Heart right ventricle (tissue), 16 donors: ENCODE measurements around the gene PLEKHH3. TPM values are rescaled to one million over a fixed set of nuclear protein-coding genes. Genes with fewer than 3 reads are reported as not detected.

Source experiments
- ATAC-seq, 8 donors: fragments of 200-7000 bp; cut with Tn5 transposase; one replicate each; pipeline ENCODE4 v1.9.1; 2020; ENCODE audit warnings: mild to moderate bottlenecking in 8 of 8, moderate library complexity in 8 of 8, moderate number of reproducible peaks in 1 of 8
- DNase-seq, 2 donors: peaks; one replicate each; pipeline ENCODE4 v3.0.0-alpha.2; 2020
- H3K27ac ChIP-seq, 10 donors: fragments of 200-600 bp; sonication (generic) in 2 of 10; one replicate each; pipeline versions ENCODE4 v1.5.0 to v1.8.0; 2020 to 2022; ENCODE audit warnings: mild to moderate bottlenecking in 3 of 10
- H3K27me3 ChIP-seq, 7 donors: fragments of 200-600 bp; one replicate each; pipeline ENCODE4 v1.8.0; 2021 to 2022; ENCODE audit warnings: mild to moderate bottlenecking in 2 of 7
- H3K36me3 ChIP-seq, 9 donors: fragments of 200-600 bp; sonication (generic) in 1 of 9; one replicate each; pipeline versions ENCODE4 v1.5.0 to v1.8.0; 2020 to 2022; ENCODE audit warnings: mild to moderate bottlenecking in 2 of 9
- H3K4me1 ChIP-seq, 9 donors: fragments of 200-600 bp; sonication (generic) in 1 of 9; one replicate each; pipeline versions ENCODE4 v1.5.0 to v1.8.0; 2020 to 2022; ENCODE audit warnings: mild to moderate bottlenecking in 4 of 9
- H3K4me3 ChIP-seq, 10 donors: fragments of 200-600 bp; sonication (generic) in 2 of 10; one replicate each; pipeline versions ENCODE4 v1.5.0 to v1.8.0; 2020 to 2022; ENCODE audit warnings: mild to moderate bottlenecking in 7 of 10, moderate library complexity in 2 of 10
- H3K9me3 ChIP-seq, 11 donors: fragments of 200-600 bp in 10 of 11; sonication (generic) in 2 of 11; one replicate each; pipeline versions ENCODE4 v1.5.0 to v1.8.0; 2013 to 2022; ENCODE audit warnings: mild to moderate bottlenecking in 2 of 11, control low read depth in 1 of 11, moderate library complexity in 1 of 11
- WGBS, 2 donors: extraction: QIAGEN DNeasy Blood & Tissue Kit; methylation state at CpG; one replicate each; pipeline ENCODE4 v1.1.7; 2013; ENCODE audit warnings: inconsistent platforms in 1 of 2; 5-methylcytosine and 5-hydroxymethylcytosine counted together
- intact Hi-C, 10 donors: fragments of 100-400 bp; cut with DNase I; formaldehyde crosslinking; loops; one replicate each; pipeline versions ENCODE4 v1.11.1 to v1.14.2; 2022
- polyA plus RNA-seq, 2 donors: library from polyadenylated mRNA; stranded (reverse); fragments of 200-250 nt; gene quantifications; one replicate each; pipeline ENCODE4 v1.2.3, GENCODE V29; 2013
- total RNA-seq, 10 donors: library from RNA; stranded (reverse); fragmentation: NEBNext Ultra II Directional in 3 of 10; extraction: Animal tissue kit (Norgen Biotek cat#: 25700) in 3 of 10; gene quantifications; one replicate each; pipeline versions ENCODE4 v1.2.1 to v1.2.4, GENCODE V29; 2021 to 2023
- TF ChIP-seq, protein P1 (sequence below), 9 donors: fragments of 200-600 bp; sonication (generic) in 2 of 9; IDR thresholded peaks; one replicate each; pipeline versions ENCODE4 v1.5.0 to v1.8.0; 2021 to 2022; ENCODE audit warnings: antibody characterized with exemption in 9 of 9, mild to moderate bottlenecking in 5 of 9, moderate library complexity in 1 of 9
- donor health status: Arrhythmogenic right ventricular cardiomyopathy.
- donor health status: ischemic (EF 13 %, LVEDD 7.1; RV severe dilation, severe dysfunction).
- donor health status: healthy with polysubstance abuse.
- donor health status: DM: no; HTN: yes; CAD: no.
- donor health status: DM: no; HTN: no; CAD: no.
- donor health status: ischemic (EF 25% LVEDD 6.9; RV normal size, moderate dysfunction).
- donor health status: ischemic (EF 25% LVEDD 5.7; RV mildly dilated, moderate dysfunction).
- donor health status: healthy.
- donor health status: DM: yes; HTN: yes; CAD: no.
- donor health status: Ischemic cardiomyopathy.
- donor health status: ischemic (EF 35%, LVEDD 5.7; RV mildly dilated, moderate dysfunction).
- donor health status: nonischemic (EF 11% LVEDD 7.7; RV severe dilation, severe dysfunction).
- donor health status: DM: yes; HTN: yes; CAD: no.
- donor health status: PGD.
- donor health status: ischemic (EF 29% LVEDD 5.4; RV normal size, mild dysfunction).
- donor health status: nonischemic (EF 23%, LVEDD 6.1; RV moderate dilation, normal function).

Gene PLEKHH3
- total and polyA plus RNA-seq, 12 donors = 12.8 to 42.1 (median 22.8) TPM

DNA sequence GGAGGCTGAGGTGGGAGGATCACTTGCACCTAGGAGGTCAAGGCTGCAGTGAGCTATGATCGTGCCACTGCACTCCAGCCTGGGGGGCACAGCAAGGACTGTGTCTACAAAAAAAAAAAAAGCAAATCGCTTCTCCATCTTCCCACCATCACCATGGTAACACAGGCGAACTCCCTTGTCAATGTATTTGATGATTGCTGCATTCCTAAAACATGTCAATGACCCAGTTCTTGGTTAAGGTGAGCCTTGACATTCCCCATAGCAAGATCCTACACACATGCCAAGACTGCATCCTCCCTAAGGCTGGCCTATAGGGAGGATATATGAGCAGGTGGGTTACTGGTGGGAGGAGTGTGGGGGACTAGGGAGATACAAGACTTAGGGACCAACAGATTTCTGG, 17.7 kb upstream of the PLEKHH3 start:
- no peak for DNase-seq
- Histone ChIP-seq H3K9me3 (no peaks in the 10 kb centered on the region), H3K36me3 (peaks cover 0 to 93% (median 32%) of the 10 kb centered on the region in 9 donors), H3K27ac (no peak overlapping the region), H3K27me3 (no peaks in the 10 kb centered on the region), H3K4me1 (peaks cover 0 to 18% (median 7%) of the 10 kb centered on the region in 9 donors), H3K4me3 (no peak overlapping the region)
- intact Hi-C loops = no loop called here
- TF ChIP-seq, protein P1, sequence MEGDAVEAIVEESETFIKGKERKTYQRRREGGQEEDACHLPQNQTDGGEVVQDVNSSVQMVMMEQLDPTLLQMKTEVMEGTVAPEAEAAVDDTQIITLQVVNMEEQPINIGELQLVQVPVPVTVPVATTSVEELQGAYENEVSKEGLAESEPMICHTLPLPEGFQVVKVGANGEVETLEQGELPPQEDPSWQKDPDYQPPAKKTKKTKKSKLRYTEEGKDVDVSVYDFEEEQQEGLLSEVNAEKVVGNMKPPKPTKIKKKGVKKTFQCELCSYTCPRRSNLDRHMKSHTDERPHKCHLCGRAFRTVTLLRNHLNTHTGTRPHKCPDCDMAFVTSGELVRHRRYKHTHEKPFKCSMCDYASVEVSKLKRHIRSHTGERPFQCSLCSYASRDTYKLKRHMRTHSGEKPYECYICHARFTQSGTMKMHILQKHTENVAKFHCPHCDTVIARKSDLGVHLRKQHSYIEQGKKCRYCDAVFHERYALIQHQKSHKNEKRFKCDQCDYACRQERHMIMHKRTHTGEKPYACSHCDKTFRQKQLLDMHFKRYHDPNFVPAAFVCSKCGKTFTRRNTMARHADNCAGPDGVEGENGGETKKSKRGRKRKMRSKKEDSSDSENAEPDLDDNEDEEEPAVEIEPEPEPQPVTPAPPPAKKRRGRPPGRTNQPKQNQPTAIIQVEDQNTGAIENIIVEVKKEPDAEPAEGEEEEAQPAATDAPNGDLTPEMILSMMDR (IDR thresholded peaks at IDR 0.05) = no peak
- 93 to 96% methylated on average over 3 of the region's 3 CpGs for WGBS, 2 donors
- no peak for ATAC-seq

DNA sequence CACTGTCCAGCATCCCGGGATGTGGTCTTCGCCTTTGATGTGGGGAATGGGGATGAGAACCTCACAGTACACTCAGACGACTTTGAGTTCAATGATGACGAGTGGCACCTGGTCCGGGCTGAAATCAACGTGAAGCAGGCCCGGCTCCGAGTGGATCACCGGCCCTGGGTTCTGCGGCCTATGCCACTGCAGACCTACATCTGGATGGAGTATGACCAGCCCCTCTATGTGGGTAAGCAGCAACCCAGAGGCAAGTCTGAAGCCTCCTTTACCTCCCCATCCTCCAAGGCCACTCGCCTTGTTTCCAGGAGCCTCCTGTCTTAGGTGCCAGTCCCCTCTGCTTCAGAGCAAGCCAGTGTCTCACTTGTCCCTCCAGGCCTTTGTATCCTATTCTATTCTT, 15.7 kb upstream of the PLEKHH3 start:
- Histone ChIP-seq H3K27ac (no peak overlapping the region), H3K4me3 (no peak overlapping the region), H3K4me1 (peaks cover 0 to 11% (median 0%) of the 10 kb centered on the region in 9 donors), H3K36me3 (peaks cover 0 to 100% (median 27%) of the 10 kb centered on the region in 9 donors), H3K27me3 (no peaks in the 10 kb centered on the region), H3K9me3 (no peaks in the 10 kb centered on the region)
- TF ChIP-seq, protein P1 (IDR thresholded peaks at IDR 0.05) = no peak
- no peak for DNase-seq
- intact Hi-C loops = no loop called here
- no peak for ATAC-seq
- 86 to 87% methylated on average over 11 of the region's 11 CpGs for WGBS, 2 donors

DNA sequence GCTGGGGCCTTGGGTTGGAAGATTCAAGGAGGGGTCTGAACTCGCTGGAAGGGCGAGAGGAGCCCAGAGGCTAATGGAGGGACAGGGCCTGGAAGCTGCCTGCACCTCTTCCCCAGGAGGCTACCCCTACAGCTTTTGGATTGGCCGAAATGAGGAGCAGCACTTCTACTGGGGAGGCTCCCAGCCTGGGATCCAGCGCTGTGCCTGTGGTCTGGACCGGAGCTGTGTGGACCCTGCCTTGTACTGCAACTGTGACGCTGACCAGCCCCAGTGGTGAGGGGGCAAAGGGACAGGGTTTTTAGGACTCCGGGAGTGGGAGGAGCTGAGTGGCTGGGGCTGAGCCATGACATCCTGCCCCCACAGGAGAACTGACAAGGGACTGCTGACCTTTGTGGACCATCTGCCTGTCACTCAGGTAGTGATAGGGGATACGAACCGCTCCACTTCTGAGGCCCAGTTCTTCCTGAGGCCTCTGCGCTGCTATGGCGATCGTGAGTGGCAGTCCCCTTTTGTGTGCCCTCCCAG, 14.3 kb upstream of the PLEKHH3 start:
- 87 to 88% methylated on average over 12 of the region's 12 CpGs for WGBS, 2 donors
- ATAC-seq (peak in 2 of 8 donors; percentile 6 to 29), DNase-seq (no peak)
- Histone ChIP-seq H3K4me1 (peaks cover 0 to 11% (median 0%) of the 10 kb centered on the region in 9 donors), H3K4me3 (no peak overlapping the region), H3K36me3 (peaks cover 0 to 100% (median 20%) of the 10 kb centered on the region in 9 donors), H3K27me3 (no peaks in the 10 kb centered on the region), H3K9me3 (no peaks in the 10 kb centered on the region), H3K27ac (peak overlapping the region in 3 of 10 donors; percentile 31 to 69 (median 44))
- TF ChIP-seq, protein P1 (IDR thresholded peaks at IDR 0.05) = no peak
- intact Hi-C loops = no loop called here

DNA sequence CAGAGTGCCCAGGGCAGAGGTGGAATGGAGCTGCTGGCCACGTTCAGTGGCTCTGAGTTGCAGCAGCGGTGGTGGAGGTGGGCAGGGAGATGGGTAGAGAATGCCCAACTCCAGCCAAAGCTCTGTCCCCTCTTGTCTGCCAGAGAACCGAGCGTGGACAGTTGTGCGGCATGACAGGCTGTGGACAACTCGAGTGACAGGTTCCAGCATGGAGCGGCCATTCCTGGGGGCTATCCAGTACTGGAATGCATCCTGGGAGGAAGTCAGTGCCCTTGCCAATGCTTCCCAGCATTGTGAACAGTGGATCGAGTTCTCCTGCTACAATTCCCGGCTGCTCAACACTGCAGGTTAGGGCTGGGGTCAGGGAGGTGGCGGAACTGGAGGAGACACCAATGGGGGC, 13.8 kb upstream of the PLEKHH3 start:
- Histone ChIP-seq H3K9me3 (no peaks in the 10 kb centered on the region), H3K4me3 (no peak overlapping the region), H3K27me3 (no peaks in the 10 kb centered on the region), H3K36me3 (peaks cover 0 to 100% (median 18%) of the 10 kb centered on the region in 9 donors), H3K27ac (peak overlapping the region in 3 of 10 donors; percentile 31 to 69 (median 44)), H3K4me1 (peaks cover 0 to 11% (median 0%) of the 10 kb centered on the region in 9 donors)
- WGBS, 2 donors = 55% methylated on average over 10 of the region's 10 CpGs
- TF ChIP-seq, protein P1 (IDR thresholded peaks at IDR 0.05) = no peak
- DNase-seq = no peak
- intact Hi-C loops = no loop called here
- ATAC-seq = peak; percentile 18 to 84 (median 56)
